ENCODE data around the gene BRSK2. TPM values are rescaled to one million over a fixed set of nuclear protein-coding genes. Genes with fewer than 3 reads are reported as not detected.

BRSK2 gene
- total and polyA plus RNA-seq, 9 of the 15 experiments (the other 6 are each of a cell fraction or from before 2014, with no cell fraction given) = 0.06 to 0.52 (median 0.18) TPM; not detected in 5

DNA sequence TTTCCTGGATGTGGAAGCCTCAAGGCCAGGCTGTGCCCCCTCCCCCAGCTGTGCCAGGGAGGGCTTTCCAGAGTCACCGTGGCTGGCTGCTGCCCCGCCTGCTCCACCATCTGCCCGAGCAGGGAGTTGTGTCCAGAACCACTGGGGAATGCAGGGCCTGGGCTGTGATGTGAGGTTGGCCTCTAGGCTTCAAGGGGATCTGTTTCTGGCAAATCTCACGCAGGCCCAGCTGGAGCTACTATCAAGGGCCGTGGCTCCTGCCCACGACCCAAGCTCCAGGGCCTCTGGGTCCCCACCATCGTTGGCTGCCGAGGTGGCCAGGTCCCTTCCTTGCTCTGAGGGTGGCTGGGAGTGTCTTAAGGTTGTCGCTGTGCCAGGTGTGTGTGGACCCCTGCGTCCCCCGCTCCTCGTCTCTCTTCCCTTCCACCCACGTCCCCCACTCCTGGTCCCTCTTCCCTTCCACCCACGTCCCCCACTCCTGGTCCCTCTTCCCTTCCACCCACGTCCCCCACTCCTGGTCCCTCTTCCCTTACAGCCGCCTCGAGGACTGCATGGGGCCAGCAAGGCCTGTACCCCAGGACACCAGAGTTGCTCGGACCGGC, 6.1 kb downstream of the BRSK2 start:
- no peaks in the 10 kb centered on the region for H3K36me3 ChIP-seq (ENCODE audit: control insufficient read depth, insufficient read depth, low read length)
- peaks cover 0 to 50% of the 10 kb centered on the region in 2 experiments; a peak in 2 of 5 replicates for H3K27me3 ChIP-seq (ENCODE audit: control insufficient read depth in 2 of 2, insufficient read depth in 2 of 2, low read length in 2 of 2)
- H3K4me1 ChIP-seq (replicated peaks in 1 of 2; ENCODE audit: control insufficient read depth in 2 of 2, insufficient read depth in 2 of 2, low read length in 2 of 2) = peaks cover 0 to 26% of the 10 kb centered on the region in 2 experiments; a peak in 2 of 5 replicates
- H3K27ac ChIP-seq (ENCODE audit: extremely low read depth, low read depth, low read length) = no peak overlapping the region
- H2AFZ ChIP-seq (ENCODE audit: low read depth, low read length) = no peak overlapping the region
- ChIA-PET POLR2A (no interaction called here), CTCF (ENCODE audit: low intra/inter-chr PET ratio) (no interaction called here)
- peaks cover 15% of the 10 kb centered on the region for H4K20me1 ChIP-seq (replicated peaks; ENCODE audit: control insufficient read depth, insufficient read depth, low read length)
- TF ChIP-seq EGR1 (conservative IDR thresholded peaks at IDR 0.05) (peak; percentile 55), ZNF146 (CRISPR knock-in tag; IDR thresholded peaks at IDR 0.05; ENCODE audit: unreplicated experiment) (no peak), FOXP4 (CRISPR knock-in tag; IDR thresholded peaks at IDR 0.05; ENCODE audit: borderline replicate concordance) (no peak)
- H3K9ac ChIP-seq (ENCODE audit: insufficient read depth in 1 of 2, low read depth in 2 of 2, low read length in 2 of 2) = no peak overlapping the region
- 5% methylated on average over 10 of the region's 19 CpGs for WGBS (ENCODE audit: insufficient coverage, low coverage, missing lambda C conversion rate)
- no peaks in the 10 kb centered on the region for H3K9me3 ChIP-seq (replicated peaks; ENCODE audit: control insufficient read depth, insufficient read depth, low read depth, low read length)
- ATAC-seq = no peak
- H3K79me2 ChIP-seq (ENCODE audit: control insufficient read depth, insufficient read depth, low read length) = no peaks in the 10 kb centered on the region
- intact Hi-C loops (cut with micrococcal nuclease) = no loop called here
- no peak overlapping the region for H3K4me2 ChIP-seq (ENCODE audit: insufficient read depth, low read length)
- H3K4me3 ChIP-seq = no peak overlapping the region
- FAIRE-seq = no peak
- BruUV-seq (replicated peaks) = no TSS peak
- H3K9me1 ChIP-seq (ENCODE audit: control insufficient read depth, insufficient read depth, low read length) = no peaks in the 10 kb centered on the region
- in situ Hi-C loops (cut with MboI) = no loop called here
- DNase-seq (ENCODE audit: extremely low read depth in 1 of 4, low spot score in 3 of 4) = no peak

All from K562 (cell line).